Activated CD8-positive, alpha-beta T cell treated with anti-CD3 and anti-CD28 coated beads for 36 hours (primary cell): ENCODE measurements around the gene FAM228B. TPM values are rescaled to one million over a fixed set of nuclear protein-coding genes. Genes with fewer than 3 reads are reported as not detected.

Experiments
- ATAC-seq: fragments of 200-7000 bp; cut with Tn5 transposase; one replicate; pipeline ENCODE4 v1.10.0; 2021; ENCODE audit warnings: mild to moderate bottlenecking, moderate library complexity
- CTCF ChIA-PET: fragments of 350-600 bp; sonication (Branson Sonifier 250); formaldehyde crosslinking; loops from one replicate; lab custom pipeline; 2021; ENCODE audit warnings: antibody characterized with exemption; lab: Charles Lee
- POLR2A ChIA-PET: fragments of 350-600 bp; sonication (Branson Sonifier 250); formaldehyde crosslinking; loops from one replicate; lab custom pipeline; 2021; ENCODE audit warnings: antibody characterized with exemption; lab: Charles Lee
- DNase-seq: peaks from one replicate; pipeline ENCODE4 v3.0.0-alpha.2; 2020
- H3K27ac Mint-ChIP-seq: one replicate; pipeline ENCODE4 v1.8.0; 2021; ENCODE audit warnings: mild to moderate bottlenecking, mixed read lengths
- H3K27me3 Mint-ChIP-seq: one replicate; pipeline ENCODE4 v1.8.0; 2021; ENCODE audit warnings: mixed read lengths
- H3K36me3 Mint-ChIP-seq: one replicate; pipeline ENCODE4 v1.8.0; 2021; ENCODE audit warnings: low read depth, mixed read lengths
- H3K4me1 Mint-ChIP-seq: one replicate; pipeline ENCODE4 v1.8.0; 2021; ENCODE audit warnings: low read depth, mixed read lengths
- H3K4me3 Mint-ChIP-seq: one replicate; pipeline ENCODE4 v1.8.0; 2021; ENCODE audit warnings: mild to moderate bottlenecking, moderate library complexity, mixed read lengths
- H3K9me3 Mint-ChIP-seq: one replicate; pipeline ENCODE4 v1.8.0; 2021; ENCODE audit warnings: mixed read lengths
- CTCF ChIP-seq: fragments of 200-600 bp; IDR thresholded peaks from one replicate; pipeline ENCODE4 v1.8.0; 2022; ENCODE audit warnings: antibody characterized with exemption, mild to moderate bottlenecking
- intact Hi-C: fragments of 100-400 bp; cut with micrococcal nuclease; formaldehyde crosslinking; loops from one replicate; pipeline ENCODE4 v1.10.0; 2022
- total RNA-seq, 2 experiments: library from RNA; stranded (reverse); gene quantifications; one replicate each; pipeline ENCODE4 v1.2.3, GENCODE V29; 2021

FAM228B gene
- total RNA-seq, 2 experiments from 2014 or later: 4.5 to 5.7 TPM

DNA sequence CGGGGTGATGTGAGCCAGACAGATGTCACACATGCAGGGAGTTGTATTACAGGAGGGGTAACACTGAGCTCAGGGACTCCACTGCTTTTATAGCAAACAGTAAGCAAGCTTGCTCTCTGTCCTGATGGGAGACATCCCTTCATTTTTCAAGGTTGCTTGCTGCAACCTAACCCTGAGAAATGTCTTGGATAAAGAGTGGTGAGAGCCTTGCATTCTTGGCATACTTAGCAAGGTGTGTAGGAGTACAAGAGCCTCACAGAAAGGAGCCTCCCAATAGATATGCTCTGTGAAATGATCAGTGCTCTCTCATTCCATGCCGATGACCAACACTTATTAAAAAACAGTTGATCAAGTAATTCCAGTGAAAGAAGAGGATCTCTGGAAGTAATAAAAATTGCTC lies 8.2 kb upstream of the FAM228B start:
- TF ChIP-seq CTCF: no peak

DNA sequence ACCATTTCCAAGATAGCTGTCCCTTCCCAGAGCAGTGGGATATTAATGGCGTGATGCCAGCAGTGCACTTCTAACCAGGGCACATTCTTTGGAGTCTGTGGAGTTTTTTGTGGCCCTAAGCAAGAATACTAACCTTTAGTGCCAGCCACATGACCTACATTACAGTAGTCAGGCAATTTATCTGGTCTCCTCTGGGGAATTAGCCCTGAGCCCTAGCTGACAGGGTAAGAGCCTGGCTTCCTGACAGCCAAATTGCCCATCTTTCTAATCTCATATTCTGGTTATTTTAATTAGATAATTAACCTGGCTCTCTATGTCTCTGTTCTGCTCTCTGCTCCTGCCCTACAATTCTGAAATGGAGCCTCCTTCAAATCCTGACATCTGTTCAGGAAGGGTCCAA lies 5.4 kb upstream of the FAM228B start:
- DNase-seq (no peak), ATAC-seq (no peak)
- Mint-ChIP-seq H3K36me3 (peaks cover 2% of the 10 kb centered on the region), H3K4me3 (no peak overlapping the region), H3K27me3 (no peaks in the 10 kb centered on the region), H3K27ac (no peak overlapping the region), H3K4me1 (peaks cover 6% of the 10 kb centered on the region), H3K9me3 (no peaks in the 10 kb centered on the region)
- ChIA-PET POLR2A (no interaction called here), CTCF (interaction anchor here (0.8 to 1.0 kb wide), 2 partner anchors 16 to 34 kb away, joined by 3 to 5 read pairs; partner anchors contain the start of gene TP53I3)
- intact Hi-C loops: no loop called here
- TF ChIP-seq CTCF: no peak

More for the DNA sequence above, 8.2 kb upstream of the FAM228B start:
- DNase-seq: no peak
- peaks cover 2% of the 10 kb centered on the region for H3K36me3 Mint-ChIP-seq
- no peak overlapping the region for H3K27ac Mint-ChIP-seq
- no peaks in the 10 kb centered on the region for H3K27me3 Mint-ChIP-seq
- CTCF ChIA-PET: no interaction called here
- no peaks in the 10 kb centered on the region for H3K9me3 Mint-ChIP-seq
- intact Hi-C loops: no loop called here
- no peak overlapping the region for H3K4me3 Mint-ChIP-seq
- H3K4me1 Mint-ChIP-seq: no peaks in the 10 kb centered on the region
- no peak for ATAC-seq
- POLR2A ChIA-PET: no interaction called here

DNA sequence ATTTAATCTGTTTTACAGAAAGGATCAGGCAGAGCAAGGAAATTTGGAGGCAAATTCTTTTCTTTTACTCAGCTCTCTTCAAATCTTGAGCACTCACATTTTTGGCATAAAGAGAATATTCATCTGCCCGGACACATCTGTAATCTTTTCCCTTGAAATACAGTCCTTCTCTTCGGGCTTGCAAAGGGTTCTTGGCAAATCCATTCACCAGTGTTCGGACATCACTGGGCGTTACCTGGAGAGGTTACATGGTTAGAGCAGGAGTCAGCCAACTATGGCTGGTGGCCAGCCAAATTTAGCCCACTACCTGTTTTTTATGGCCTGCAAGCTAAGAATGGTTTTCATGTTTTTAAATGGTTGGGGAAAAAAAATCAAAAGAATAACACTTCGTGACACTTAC lies 2.2 kb upstream of the FAM228B start:
- Mint-ChIP-seq H3K9me3 (no peaks in the 10 kb centered on the region), H3K4me3 (no peak overlapping the region), H3K36me3 (no peaks in the 10 kb centered on the region), H3K27me3 (no peaks in the 10 kb centered on the region), H3K4me1 (peaks cover 13% of the 10 kb centered on the region), H3K27ac (no peak overlapping the region)
- POLR2A ChIA-PET: interaction anchor here (2.2 kb wide), 1 partner anchor 37 kb away, joined by 5 read pairs; the partner anchor contains the start of gene TP53I3
- no peak for ATAC-seq
- no peak for TF ChIP-seq CTCF
- CTCF ChIA-PET: interaction anchor here (0.8 to 1.2 kb wide), 3 partner anchors 37 to 297 kb away, joined by 3 to 4 read pairs (median 3); no protein-coding TSS in a partner anchor
- intact Hi-C loops: no loop called here
- DNase-seq: no peak

DNA sequence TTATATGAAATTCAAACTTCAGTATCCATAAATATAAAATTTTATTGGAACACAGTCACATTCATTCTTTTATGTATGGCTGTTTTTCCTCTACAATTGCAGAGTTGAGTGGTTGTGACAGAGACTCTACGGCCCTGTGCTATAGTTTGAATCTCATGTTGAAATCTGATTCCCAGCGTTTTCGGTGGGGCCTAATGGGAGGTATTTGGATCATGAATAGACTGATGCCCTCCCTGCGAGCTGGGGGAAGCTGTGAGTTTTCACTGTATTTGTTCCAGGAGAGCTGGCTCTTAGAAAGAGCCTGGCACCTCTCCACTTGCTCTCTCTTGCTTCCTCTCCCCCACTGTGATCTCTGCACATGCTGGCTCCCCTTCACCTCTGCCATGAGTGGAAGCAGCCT lies 1.8 kb upstream of the FAM228B start:
- H3K4me1 Mint-ChIP-seq: peaks cover 13% of the 10 kb centered on the region
- H3K4me3 Mint-ChIP-seq: no peak overlapping the region
- H3K9me3 Mint-ChIP-seq: no peaks in the 10 kb centered on the region
- TF ChIP-seq CTCF: no peak
- POLR2A ChIA-PET: interaction anchor here (0.6 to 2.2 kb wide), 4 partner anchors 10 to 217 kb away, joined by 3 to 6 read pairs (median 4); partner anchors contain the start of gene TP53I3
- H3K27me3 Mint-ChIP-seq: no peaks in the 10 kb centered on the region
- CTCF ChIA-PET: interaction anchor here (1.2 kb wide), 2 partner anchors 38 to 297 kb away, joined by 3 to 4 read pairs; no protein-coding TSS in a partner anchor
- ATAC-seq (no peak), DNase-seq (no peak)
- intact Hi-C loops: no loop called here
- no peaks in the 10 kb centered on the region for H3K36me3 Mint-ChIP-seq
- H3K27ac Mint-ChIP-seq: no peak overlapping the region

GRCh38 chr2:24122366-24123194 lies 689 bp upstream of the FAM228B start:
- intact Hi-C loops: no loop called here
- H3K27me3 Mint-ChIP-seq: no peaks in the 10 kb centered on the region
- ATAC-seq (no peak), DNase-seq (no peak)
- TF ChIP-seq CTCF: no peak
- ChIA-PET CTCF (interaction anchor here (0.6 to 1.3 kb wide), 6 partner anchors 11 to 1255 kb away, joined by 3 to 8 read pairs (median 4); partner anchors contain the start of gene TP53I3), POLR2A (interaction anchor here (0.6 to 2.2 kb wide), 6 partner anchors 11 to 302 kb away, joined by 3 to 6 read pairs (median 3); partner anchors contain the start of gene TP53I3)
- H3K27ac Mint-ChIP-seq: peak overlapping the region; percentile 71
- peak overlapping the region; percentile 71 for H3K4me3 Mint-ChIP-seq
- H3K36me3 Mint-ChIP-seq: no peaks in the 10 kb centered on the region
- no peaks in the 10 kb centered on the region for H3K9me3 Mint-ChIP-seq
- peaks cover 17% of the 10 kb centered on the region for H3K4me1 Mint-ChIP-seq
